Umbilical cord (tissue), 2 donors: ENCODE results near the gene ATOX1. TPM values are rescaled to one million over a fixed set of nuclear protein-coding genes. Genes with fewer than 3 reads are reported as not detected.
"Not testable (repeated sequence)": the region's sequence is repeated elsewhere in the genome, so short reads cannot be mapped to it uniquely, and the experiment has no call there.

Source experiments
- DNase-seq: peaks from one replicate; pipeline ENCODE4 v3.0.0-alpha.2; 2015; ENCODE audit warnings: low spot score
- total RNA-seq: library from RNA; depleted of rRNA; stranded (reverse); fragments of >200 nt; gene quantifications from one replicate; pipeline ENCODE4 v1.2.3, GENCODE V29; 2014; ENCODE audit warnings: low replicate concordance; ENCODE audit not compliant: insufficient read depth

Gene ATOX1
- total RNA-seq, result 33.2 TPM

GRCh38 chr5:151758430-151759241 is at the start of gene ATOX1:
Gene ATOX1, minus strand, starts transcription at chr5:151758631. Its CDS starts 80 bp downstream, at chr5:151758551.
- peak; percentile 93 for DNase-seq

GRCh38 chr5:151805414-151806223 is 47.2 kb upstream of the ATOX1 start:
- peak; percentile 59 for DNase-seq

DNA sequence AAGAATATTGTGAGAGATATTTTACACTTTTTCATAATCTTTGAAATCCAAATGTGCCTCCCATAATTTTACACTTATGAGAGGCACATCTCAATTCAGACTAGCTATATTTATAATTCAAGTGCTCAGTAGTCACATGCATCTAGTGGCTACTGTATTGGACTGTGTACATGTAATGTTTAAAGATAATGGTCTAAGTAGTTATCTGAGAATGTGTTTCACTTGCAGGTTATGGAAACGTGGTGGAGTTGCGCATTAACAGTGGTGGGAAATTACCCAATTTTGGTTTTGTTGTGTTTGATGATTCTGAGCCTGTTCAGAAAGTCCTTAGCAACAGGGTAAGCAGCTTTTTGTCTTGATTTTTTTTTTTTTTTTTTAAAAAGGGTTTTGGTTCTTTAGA is 42.1 kb upstream of the ATOX1 start:
- DNase-seq, result no peak

DNA sequence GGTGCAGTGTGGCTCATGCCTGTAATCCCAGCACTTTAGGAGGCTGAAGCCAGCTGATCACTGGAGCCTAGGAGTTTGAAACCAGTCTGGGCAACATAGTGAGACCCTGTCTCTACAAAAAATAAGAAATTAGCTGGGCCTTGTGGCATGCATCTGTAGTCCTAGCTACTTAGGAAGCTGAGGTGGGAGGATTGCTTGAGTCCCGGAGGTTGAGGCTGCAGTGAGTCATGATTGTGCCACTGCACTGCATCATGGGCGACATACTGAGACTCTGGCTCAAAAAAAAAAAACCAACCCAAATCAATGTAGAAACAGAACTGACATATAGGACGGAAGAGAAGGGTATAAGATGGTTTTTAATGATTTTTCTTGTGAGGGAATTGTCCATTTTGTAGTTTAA is 41.0 kb upstream of the ATOX1 start:
- DNase-seq, result no peak

DNA sequence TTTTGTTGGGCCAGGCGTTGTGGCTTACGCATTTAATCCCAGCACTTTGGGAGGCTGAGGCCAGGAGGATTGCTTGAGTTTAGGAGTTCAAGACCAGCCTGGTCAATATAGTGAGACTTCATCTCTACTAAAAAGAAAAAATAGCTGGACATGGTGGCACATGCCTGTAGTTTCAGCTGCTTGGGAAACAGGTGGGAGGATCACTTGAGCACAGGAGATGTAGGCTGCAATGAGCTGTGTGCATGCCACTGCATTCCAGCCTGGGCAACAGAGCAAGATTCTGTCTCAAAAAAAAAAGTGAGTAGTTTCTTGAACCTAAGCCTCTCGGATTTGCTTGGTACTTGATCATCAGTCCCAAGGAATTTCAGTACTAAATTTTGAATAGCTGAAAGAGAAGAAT is 40.2 kb upstream of the ATOX1 start:
- no peak for DNase-seq

GRCh38 chr5:151795426-151795825 is 37.0 kb upstream of the ATOX1 start:
- no peak for DNase-seq

GRCh38 chr5:151793358-151793757 is 34.9 kb upstream of the ATOX1 start:
- no peak for DNase-seq

GRCh38 chr5:151787817-151788216 is 29.4 kb upstream of the ATOX1 start:
- DNase-seq, result no peak

- DNase-seq, result no peak
These were observed 28.0 kb upstream of the ATOX1 start for GRCh38 chr5:151786468-151786867.

DNA sequence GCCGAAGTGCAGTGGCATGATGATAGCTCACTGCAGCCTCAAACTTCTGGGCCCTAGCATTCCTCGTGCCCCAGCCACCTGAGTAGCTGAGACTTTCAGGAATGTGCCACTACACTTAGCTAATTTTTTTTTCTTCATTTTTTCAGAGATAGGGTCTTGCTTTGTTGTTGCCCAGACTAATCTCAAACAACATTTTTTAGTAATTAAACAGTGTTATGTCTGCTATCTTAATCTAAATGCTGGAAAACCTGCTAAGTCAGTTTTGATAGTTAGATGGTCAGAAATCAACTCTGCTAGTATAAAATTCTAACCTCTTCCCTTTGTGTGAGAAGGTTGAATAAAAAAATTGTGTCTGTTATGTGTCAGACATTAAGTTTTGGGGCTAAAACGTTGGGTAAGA is 25.7 kb upstream of the ATOX1 start:
- DNase-seq, result no peak

- not testable (repeated sequence) for DNase-seq
These were observed 25.2 kb upstream of the ATOX1 start for GRCh38 chr5:151783664-151784063.

DNA sequence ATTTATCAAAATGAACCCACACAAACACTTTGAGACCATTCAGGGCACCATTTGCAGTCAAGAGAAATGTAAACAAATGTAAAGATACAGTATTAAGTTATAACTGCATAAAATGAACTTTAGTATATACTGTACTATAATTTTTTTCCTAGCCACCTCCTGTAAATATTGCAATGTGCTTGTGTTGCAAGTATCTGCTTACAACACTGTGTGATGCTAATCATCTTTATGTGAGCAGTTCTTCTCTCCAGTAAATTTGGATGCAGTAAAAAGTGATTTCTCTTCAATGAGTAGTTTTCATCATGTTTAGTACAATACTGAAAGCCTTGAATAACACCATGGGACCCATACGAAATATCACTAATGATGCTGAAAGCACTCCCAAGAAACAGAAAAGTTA is 22.8 kb upstream of the ATOX1 start:
- DNase-seq, result no peak

DNA sequence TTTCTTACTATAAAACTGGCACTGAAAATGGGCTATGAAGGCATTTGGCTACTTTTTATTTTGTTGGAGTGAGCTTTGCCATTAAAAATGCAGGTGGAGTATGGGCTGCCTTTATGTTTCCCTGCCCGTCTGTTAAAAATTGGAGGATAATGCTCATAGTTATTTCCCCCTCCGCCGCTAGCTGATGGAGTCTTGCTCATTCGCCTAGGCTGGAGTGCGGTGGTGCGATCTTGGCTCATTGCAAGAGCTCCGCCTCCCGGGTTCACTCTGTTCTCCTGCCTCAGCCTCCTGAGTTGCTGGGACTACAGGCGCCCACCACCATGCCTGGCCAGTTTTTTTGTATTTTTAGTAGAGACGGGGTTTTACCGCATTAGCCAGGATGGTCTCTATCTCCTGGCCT is 21.9 kb upstream of the ATOX1 start:
- no peak for DNase-seq

DNA sequence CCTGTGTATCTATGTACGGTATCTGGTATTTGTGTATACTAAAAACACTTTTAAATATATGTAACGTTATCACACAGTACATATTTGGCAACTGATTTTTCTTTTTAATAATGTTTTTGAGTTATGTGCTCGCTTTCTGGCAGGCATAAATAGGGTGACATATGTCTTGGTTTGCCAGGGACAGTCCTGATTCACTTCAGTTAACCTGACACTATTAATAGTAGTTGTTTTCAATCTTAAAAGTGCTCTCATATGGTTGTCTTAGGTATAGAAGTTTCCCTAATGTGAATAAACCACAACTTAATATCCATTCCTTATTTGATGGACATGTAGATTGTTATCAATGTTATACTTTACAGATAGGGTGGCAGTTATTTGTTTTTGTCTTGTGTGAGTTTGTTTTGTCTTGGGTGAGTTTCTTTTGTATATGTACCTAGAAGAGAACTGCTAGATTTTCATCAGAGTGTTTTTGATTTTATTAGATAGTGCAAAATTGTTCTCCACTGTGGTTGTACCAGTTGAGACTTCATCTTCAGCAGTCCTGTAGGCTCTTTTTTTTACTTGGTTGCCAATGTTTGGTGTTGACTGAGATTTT is 21.2 kb upstream of the ATOX1 start:
- DNase-seq, result no peak

GRCh38 chr5:151775025-151775606 is 16.7 kb upstream of the ATOX1 start:
- no peak for DNase-seq

DNA sequence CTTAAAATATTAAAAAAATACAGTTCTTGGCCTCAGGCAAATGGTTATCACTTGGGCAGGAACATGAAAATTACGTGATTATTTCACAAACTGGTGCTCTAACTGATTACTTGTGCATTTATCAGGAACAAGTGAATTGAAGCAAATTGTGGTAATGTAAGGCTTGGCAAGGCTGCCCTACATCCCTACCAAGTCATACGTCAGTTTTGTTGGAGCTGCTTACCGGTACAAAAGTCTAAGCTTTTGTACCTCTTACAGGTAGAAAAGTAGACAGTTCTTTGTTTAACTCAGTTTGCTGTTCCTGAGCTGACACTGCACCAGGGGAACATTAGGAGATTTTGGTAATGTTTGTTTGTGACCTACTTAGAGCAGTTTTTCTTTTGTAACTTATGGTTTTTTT is 15.5 kb upstream of the ATOX1 start:
- DNase-seq, result no peak

DNA sequence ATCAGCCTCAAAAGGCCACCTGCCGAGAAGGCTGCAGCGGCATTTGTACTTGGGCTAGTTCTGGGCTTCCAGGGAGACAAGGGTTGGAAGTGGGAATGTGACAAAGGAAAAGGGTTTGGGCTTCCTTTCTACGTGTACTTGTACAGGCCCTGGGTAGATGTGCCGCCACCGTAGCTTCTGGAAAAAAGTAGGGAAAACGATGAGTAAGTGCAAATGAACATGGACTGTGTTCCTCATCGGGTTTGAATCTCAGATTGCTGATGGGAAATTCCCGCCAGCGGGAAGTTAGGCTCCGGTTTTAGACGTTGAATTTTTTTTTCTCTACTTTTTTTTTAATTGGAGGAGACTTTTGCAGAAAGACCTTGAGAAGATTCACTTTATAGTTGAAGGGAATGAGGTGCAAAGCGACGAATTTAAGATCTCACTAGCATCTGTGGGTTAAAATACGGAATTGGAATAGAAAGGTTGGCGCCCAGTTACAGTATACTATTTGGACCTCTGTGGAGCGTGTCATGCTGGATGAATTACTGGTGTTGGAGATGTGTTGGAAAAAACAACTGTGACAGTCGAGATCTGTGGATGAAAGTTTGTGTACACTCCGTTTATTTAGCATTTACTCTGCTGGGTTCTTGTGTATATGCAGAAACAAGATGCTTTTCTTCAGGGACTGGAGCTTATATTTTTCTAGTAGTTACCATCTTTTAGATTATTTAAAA is 14.6 kb upstream of the ATOX1 start:
- DNase-seq, result peak; percentile 59

GRCh38 chr5:151772029-151772845 is 13.8 kb upstream of the ATOX1 start:
- peak; percentile 62 for DNase-seq

DNA sequence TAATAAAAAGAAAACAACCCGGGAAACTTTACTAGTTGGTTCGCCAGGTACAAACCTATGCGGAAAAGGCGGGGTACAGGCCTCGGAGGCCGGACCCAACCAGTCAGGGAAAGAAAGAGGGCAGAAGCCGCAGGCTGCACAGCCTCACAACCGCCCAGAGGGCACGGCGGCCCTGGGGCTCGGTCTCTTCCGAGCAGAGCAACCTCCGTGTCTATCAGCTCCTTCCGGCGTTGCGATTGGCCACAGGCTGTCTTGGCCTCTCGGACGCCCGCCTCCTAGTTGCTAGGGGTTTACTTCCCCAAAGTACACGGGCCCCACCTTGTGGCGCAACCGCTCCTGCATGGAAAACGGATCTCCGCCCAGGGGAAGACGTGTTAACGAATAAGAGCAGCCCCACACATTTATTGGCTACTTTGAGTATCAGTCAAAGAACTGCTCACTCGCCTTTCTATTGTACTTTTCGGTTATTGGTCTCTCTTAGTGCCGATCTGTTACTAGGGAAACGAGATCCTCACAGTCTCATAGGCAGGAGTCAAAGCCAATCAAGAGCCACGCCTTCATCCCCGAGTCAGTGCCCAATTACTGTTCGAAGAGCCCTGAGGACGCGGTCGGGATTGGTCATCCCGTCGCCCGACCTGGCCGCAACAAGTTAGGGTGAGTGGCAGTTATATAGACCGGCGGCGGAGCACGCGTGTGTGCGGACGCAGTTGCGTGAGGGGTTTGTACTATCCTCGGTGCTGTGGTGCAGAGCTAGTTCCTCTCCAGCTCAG is 13.0 kb upstream of the ATOX1 start, which contains the start of gene G3BP1:
Gene G3BP1, plus strand, starts transcription at position 696 of the 770 bp plus-strand sequence. CDS start 14,667 bp downstream, outside the sequence.
- peak; percentile 100 for DNase-seq
